Fibroblast of lung (primary cell): ENCODE data around the gene HIF1AN. TPM values are rescaled to one million over a fixed set of nuclear protein-coding genes. Genes with fewer than 3 reads are reported as not detected.

ENCODE experiments used
- DNase-seq, 2 donors: peaks; one replicate each; pipeline versions ENCODE4 v3.0.0 to v3.0.0-alpha.2; 2010; ENCODE audit warnings: low read depth in 2 of 2
- H2AFZ ChIP-seq: 2 replicates; pipeline ENCODE4 v1.5.1; 2012; ENCODE audit warnings: low read length, control low read depth, inconsistent platforms
- H3K27ac ChIP-seq: 2 replicates; pipeline ENCODE4 v1.5.1; 2011; ENCODE audit warnings: low read length, control low read depth; ENCODE audit not compliant: insufficient read depth
- H3K27me3 ChIP-seq: 2 replicates; pipeline ENCODE4 v1.5.1; 2011; ENCODE audit warnings: mild to moderate bottlenecking, low read length; ENCODE audit not compliant: control insufficient read depth, insufficient read depth
- H3K36me3 ChIP-seq: 2 replicates; pipeline ENCODE4 v1.5.1; 2011; ENCODE audit warnings: low read length; ENCODE audit not compliant: control insufficient read depth, insufficient read depth
- H3K4me1 ChIP-seq: 2 replicates; pipeline ENCODE4 v1.5.1; 2011; ENCODE audit warnings: low read length; ENCODE audit not compliant: control insufficient read depth, insufficient read depth; ENCODE audit errors: extremely low read depth
- H3K4me2 ChIP-seq: 2 replicates; pipeline ENCODE4 v1.5.1; 2011; ENCODE audit warnings: low read length, control low read depth; ENCODE audit not compliant: insufficient read depth; ENCODE audit errors: extremely low read depth
- H3K4me3 ChIP-seq, 4 experiments: fragments of 200-600 bp in 1 of 4; sonication (generic) in 1 of 4; replicated peaks in 1 of 4; 2 replicates each; pipeline ENCODE4 v1.5.1; 2011 to 2016; ENCODE audit warnings: low read length in 4 of 4, low read depth in 3 of 4, mild to moderate bottlenecking in 3 of 4, control low read depth in 2 of 4, inconsistent platforms in 1 of 4, mixed read lengths in 1 of 4; ENCODE audit not compliant: insufficient read depth in 1 of 4; ENCODE audit errors: control extremely low read depth in 1 of 4
- H3K79me2 ChIP-seq: 2 replicates; pipeline ENCODE4 v1.5.1; 2012; ENCODE audit warnings: mild to moderate bottlenecking, low read length, inconsistent platforms; ENCODE audit not compliant: control insufficient read depth, insufficient read depth
- H3K9ac ChIP-seq: 2 replicates; pipeline ENCODE4 v1.5.1; 2011; ENCODE audit warnings: mild to moderate bottlenecking, low read length, control low read depth; ENCODE audit not compliant: insufficient read depth
- H3K9me3 ChIP-seq: 2 replicates; pipeline ENCODE4 v1.5.1; 2012; ENCODE audit warnings: low read depth, low read length; ENCODE audit not compliant: control insufficient read depth, insufficient read depth
- H4K20me1 ChIP-seq: 2 replicates; pipeline ENCODE4 v1.5.1; 2011; ENCODE audit warnings: low read length; ENCODE audit not compliant: control insufficient read depth, insufficient read depth; ENCODE audit errors: extremely low read depth
- EZH2 ChIP-seq: IDR thresholded peaks from 2 replicates; pipeline ENCODE4 v1.5.1; 2012; ENCODE audit warnings: low read length, control low read depth, mild to moderate bottlenecking; ENCODE audit errors: missing control alignments
- polyA plus RNA-seq, 2 donors: library from polyadenylated mRNA; depleted of rRNA in 1 of 2; stranded (reverse) in 1 of 2; unstranded in 1 of 2; fragments of >200 nt; gene quantifications; 2 replicates each; pipeline ENCODE4 v1.2.1, GENCODE V29; 2011 to 2012; ENCODE audit warnings: missing spikeins in 1 of 2
- total RNA-seq: library from RNA; depleted of rRNA; stranded (reverse); fragments of >200 nt; gene quantifications from 2 replicates; pipeline ENCODE4 v1.2.1, GENCODE V29; 2014
- TF ChIP-seq, protein P1 (sequence below), 2 donors: IDR thresholded peaks in 1 of 2; conservative IDR thresholded peaks in 1 of 2; 1 replicate in 1 of 2; 2 replicates in 1 of 2; pipeline ENCODE4 v1.5.1; 2011 to 2012; ENCODE audit warnings: low read length in 2 of 2, control low read depth in 1 of 2, inconsistent platforms in 1 of 2, low read depth in 1 of 2, mild to moderate bottlenecking in 1 of 2

Gene HIF1AN
- total and polyA plus RNA-seq, 2 donors (not counting 1 experiment from before 2014, with no cell fraction given) = 14.2 to 26.6 TPM

DNA sequence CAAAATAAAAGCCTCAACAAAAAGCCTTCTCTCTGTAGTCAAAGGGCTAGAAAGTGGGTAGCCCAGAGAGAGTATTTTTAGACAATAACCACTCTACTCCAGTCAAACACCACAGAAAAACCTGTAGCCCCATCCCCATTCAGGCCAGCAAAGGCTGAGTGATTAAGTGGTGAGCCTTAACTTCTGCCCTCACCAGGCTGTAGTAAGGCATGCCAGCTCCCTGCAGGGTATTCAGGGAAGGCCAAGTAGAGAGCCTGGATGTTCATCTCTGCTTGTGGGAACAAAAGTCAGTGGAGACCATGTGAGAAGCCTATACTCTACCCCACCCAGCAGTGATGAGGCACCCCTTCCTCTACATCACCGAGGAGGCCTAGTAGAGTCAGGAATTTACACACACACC lies 51.2 kb downstream of the HIF1AN start:
- H3K79me2 ChIP-seq = no peaks in the 10 kb centered on the region
- TF ChIP-seq, protein P1, sequence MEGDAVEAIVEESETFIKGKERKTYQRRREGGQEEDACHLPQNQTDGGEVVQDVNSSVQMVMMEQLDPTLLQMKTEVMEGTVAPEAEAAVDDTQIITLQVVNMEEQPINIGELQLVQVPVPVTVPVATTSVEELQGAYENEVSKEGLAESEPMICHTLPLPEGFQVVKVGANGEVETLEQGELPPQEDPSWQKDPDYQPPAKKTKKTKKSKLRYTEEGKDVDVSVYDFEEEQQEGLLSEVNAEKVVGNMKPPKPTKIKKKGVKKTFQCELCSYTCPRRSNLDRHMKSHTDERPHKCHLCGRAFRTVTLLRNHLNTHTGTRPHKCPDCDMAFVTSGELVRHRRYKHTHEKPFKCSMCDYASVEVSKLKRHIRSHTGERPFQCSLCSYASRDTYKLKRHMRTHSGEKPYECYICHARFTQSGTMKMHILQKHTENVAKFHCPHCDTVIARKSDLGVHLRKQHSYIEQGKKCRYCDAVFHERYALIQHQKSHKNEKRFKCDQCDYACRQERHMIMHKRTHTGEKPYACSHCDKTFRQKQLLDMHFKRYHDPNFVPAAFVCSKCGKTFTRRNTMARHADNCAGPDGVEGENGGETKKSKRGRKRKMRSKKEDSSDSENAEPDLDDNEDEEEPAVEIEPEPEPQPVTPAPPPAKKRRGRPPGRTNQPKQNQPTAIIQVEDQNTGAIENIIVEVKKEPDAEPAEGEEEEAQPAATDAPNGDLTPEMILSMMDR (conservative IDR thresholded peaks at IDR 0.05 in 1 of 2, IDR thresholded peaks at IDR 0.05 in 1 of 2; ENCODE audit: low read depth in 1 of 2, low read length in 2 of 2) = no peak
- TF ChIP-seq EZH2 = no peak
- H4K20me1 ChIP-seq = no peaks in the 10 kb centered on the region
- H3K9me3 ChIP-seq = no peaks in the 10 kb centered on the region
- H3K4me3 ChIP-seq = no peak overlapping the region
- no peaks in the 10 kb centered on the region for H3K36me3 ChIP-seq
- no peaks in the 10 kb centered on the region for H3K4me1 ChIP-seq
- peaks cover 4% of the 10 kb centered on the region for H3K27me3 ChIP-seq
- H2AFZ ChIP-seq = no peak overlapping the region
- DNase-seq = no peak
- H3K9ac ChIP-seq = no peak overlapping the region
- H3K4me2 ChIP-seq = no peak overlapping the region
- no peak overlapping the region for H3K27ac ChIP-seq

DNA sequence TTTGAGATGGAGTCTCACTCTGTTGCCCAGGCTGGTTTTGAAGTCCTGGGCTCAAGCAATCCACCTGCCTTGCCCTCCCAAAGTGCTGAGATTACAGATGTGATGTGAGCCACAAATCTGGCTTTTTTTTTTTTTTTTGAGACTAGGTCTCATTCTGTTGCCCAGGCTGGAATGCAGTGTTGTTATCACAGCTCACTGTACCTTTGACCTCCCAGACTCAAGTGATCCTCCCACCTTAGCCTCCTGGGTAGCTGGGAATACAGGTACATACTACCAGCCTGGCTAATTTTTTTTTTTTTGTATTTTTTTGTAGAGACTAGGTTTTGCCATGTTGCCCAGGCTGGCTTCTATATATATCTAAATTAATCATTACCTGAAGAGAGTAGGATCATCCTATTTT lies 62.4 kb downstream of the HIF1AN start:
- H3K9me3 ChIP-seq = no peaks in the 10 kb centered on the region
- H3K4me2 ChIP-seq = no peak overlapping the region
- H3K4me3 ChIP-seq = no peak overlapping the region
- H3K27ac ChIP-seq = no peak overlapping the region
- TF ChIP-seq EZH2 = no peak
- TF ChIP-seq, protein P1 (conservative IDR thresholded peaks at IDR 0.05 in 1 of 2, IDR thresholded peaks at IDR 0.05 in 1 of 2; ENCODE audit: low read depth in 1 of 2, low read length in 2 of 2) = no peak
- H3K79me2 ChIP-seq = no peaks in the 10 kb centered on the region
- peaks cover 4% of the 10 kb centered on the region for H3K27me3 ChIP-seq
- no peak overlapping the region for H3K9ac ChIP-seq
- no peak overlapping the region for H2AFZ ChIP-seq
- H3K36me3 ChIP-seq = no peaks in the 10 kb centered on the region
- no peaks in the 10 kb centered on the region for H4K20me1 ChIP-seq
- H3K4me1 ChIP-seq = no peaks in the 10 kb centered on the region
- no peak for DNase-seq

DNA sequence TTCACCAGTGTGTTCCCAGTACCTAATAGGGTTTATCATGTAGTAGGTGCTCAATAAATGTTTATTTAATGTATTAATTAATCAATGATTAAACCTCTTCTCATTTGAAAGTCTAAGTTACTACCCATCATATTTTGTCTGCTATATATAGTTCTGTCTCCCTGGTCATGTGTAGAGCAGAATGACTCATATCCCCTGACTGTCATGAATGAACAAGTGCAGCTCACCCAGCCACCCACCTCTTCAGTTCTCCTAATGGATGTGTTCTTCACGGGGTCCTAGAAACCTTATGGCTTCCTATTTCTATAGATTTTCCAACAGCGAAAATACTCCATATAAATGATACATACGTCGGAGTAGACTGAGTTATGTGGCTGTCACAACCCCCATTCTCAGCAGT lies 64.5 kb downstream of the HIF1AN start:
- H3K36me3 ChIP-seq = no peaks in the 10 kb centered on the region
- H3K9ac ChIP-seq = no peak overlapping the region
- H3K9me3 ChIP-seq = no peaks in the 10 kb centered on the region
- H3K4me2 ChIP-seq = no peak overlapping the region
- TF ChIP-seq EZH2 = no peak
- TF ChIP-seq, protein P1 (conservative IDR thresholded peaks at IDR 0.05 in 1 of 2, IDR thresholded peaks at IDR 0.05 in 1 of 2; ENCODE audit: low read depth in 1 of 2, low read length in 2 of 2) = no peak
- no peaks in the 10 kb centered on the region for H4K20me1 ChIP-seq
- peak in 1 of 2 donors; percentile 1 for DNase-seq
- no peak overlapping the region for H3K27ac ChIP-seq
- H3K79me2 ChIP-seq = no peaks in the 10 kb centered on the region
- H3K27me3 ChIP-seq = peaks cover 4% of the 10 kb centered on the region
- H3K4me1 ChIP-seq = no peaks in the 10 kb centered on the region
- H2AFZ ChIP-seq = no peak overlapping the region
- no peak overlapping the region for H3K4me3 ChIP-seq
